ENCODE data around the gene ELOB.

- no peak for TF ChIP-seq CTCF (IDR thresholded peaks at IDR 0.05)
- no peak for TF ChIP-seq ZFX (IDR thresholded peaks at IDR 0.05; ENCODE audit: borderline replicate concordance)
Measured at GRCh38 chr16:2745116-2745890, 31.8 kb downstream of the ELOB start.

All from 22Rv1 (cell line).